NK-92 treated with Interleukin-12 subunit alpha and Interleukin-12 subunit beta, amount 100 ng/mL, for 24 hours (cell line): ENCODE data around the gene RAP1GAP2.
"Not testable (repeated sequence)": the region's sequence is repeated elsewhere in the genome, so short reads cannot be mapped to it uniquely, and the experiment has no call there.

Experiments used
- DNase-seq: peaks from one replicate; lab custom pipeline; 2025; lab: John Stamatoyannopoulos, UW

The RAP1GAP2 gene

DNA sequence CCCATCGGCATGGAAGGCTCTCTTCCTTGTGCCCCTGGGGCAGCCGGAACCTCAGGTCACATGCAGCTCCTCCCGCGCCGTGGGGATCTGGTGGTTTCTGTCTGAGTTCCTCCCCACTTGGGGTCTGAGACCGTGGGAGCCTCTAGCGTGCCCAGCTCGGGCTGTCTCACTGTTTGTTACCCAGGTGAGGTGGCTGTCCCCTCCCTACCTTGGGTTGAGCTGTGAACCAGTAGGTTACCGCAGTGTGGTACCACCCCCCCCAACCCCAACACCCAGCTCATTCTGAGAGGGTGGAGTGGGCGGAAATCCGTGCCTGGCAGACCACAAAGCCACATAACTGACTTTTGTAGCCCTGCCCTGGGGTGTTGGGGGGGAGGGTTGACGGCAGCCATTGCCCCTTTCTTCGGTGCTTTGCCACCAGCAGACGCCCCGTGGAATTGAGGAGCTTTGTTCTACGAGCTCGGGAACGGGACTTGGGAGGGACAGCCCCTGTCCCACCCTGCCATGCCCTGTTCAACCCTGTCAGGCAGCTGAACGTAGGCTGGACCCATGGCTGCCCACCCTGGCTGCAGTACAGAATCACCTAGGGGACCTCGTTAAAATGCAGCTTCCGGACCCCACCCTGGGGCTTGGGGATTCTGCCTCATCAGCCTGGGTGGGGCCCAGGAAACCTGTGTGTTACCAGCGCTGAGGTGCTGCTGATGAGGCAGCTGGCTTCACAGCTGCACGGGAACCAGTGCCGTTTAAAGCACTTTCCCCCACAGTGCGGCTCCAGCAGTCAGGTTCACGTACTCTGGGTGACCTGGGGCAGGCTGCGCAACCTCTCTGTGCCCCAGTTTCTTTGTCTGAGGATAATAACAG is 18.5 kb downstream of the RAP1GAP2 start:
- DNase-seq: peak; percentile 70

DNA sequence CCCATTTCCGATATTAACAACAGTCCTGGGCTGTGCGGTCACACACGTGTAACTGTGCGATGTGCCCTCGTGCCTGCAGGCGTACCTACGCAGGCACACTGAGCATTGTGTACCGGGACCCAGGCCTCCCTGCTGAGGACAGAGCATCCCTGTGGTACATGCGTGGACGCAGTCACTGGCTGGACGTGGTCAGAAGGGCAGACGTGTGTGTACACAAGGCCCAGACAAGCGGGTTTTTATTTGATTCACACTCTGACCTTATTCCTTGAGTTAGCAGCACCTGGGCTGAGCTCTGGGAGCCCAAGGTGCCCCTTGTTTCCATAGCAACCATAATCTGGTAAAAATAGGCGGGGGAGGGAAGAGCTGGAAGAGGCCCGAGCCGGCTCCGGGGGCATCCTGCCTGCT is 19.5 kb downstream of the RAP1GAP2 start:
- DNase-seq: no peak

DNA sequence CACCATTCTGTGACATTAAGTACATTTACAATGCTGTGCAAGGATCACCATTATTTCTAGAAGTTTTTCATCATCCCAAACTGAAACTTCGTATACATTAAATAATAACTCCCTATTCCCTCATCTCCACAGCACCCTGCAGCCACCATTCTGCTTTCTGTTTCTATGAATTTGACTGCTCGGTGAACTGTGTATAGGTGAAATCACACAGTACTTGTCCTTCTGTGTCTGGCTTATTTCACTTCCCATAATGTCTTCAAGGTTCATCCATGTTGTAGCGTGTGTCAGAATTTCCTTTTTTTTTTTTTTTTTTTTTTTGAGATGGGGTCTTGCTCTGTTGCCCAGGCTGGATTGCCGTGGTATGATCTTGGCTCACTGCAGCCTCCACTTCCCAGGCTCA is 20.4 kb downstream of the RAP1GAP2 start:
- DNase-seq: no peak

DNA sequence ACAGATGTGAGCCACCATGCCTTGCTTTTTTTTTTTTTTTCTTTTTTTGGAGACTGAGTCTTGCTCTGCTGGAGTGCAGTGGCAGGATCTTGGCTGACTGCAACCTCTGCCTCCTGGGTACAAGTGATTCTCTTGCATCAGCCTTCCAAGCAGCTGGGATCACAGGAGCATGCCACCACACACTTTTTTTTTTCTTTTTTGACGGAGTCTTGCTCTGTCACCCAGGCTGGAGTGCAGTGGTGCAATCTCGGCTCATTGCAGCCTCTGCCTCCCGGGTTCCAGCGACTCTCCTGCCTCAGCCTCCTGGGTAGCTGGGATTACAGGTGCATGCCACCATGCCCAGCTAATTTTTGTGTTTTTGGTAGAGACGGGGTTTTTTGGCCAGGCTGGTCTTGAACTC is 23.1 kb downstream of the RAP1GAP2 start:
- not testable (repeated sequence) for DNase-seq

DNA sequence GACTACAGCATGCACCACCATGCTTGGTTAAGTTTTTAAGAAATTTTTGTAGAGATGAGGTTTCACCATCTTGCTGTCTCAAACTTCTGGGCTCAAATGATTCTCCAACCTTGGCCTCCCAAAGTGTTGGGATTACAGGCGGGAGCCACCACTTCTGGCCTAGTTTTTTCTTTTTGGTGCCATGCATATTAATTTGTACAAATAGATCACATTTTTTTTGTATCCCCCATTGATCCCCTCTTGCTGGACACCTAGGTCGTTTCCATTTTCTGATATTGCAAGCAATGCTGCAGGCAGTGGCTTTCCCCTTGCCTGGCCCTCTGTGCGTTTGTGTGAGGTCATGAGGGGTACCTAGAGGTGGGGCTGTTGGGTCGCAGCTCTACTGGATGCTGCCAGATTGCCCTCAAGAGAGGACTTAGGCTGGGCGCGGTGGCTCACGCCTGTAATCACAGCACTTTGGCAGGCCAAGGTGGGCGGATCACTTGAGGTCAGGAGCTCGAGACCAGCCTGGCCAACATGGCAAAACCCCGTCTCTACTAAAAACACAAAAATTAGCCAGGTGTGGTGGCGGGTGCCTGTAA is 23.8 kb downstream of the RAP1GAP2 start:
- DNase-seq: no peak

DNA sequence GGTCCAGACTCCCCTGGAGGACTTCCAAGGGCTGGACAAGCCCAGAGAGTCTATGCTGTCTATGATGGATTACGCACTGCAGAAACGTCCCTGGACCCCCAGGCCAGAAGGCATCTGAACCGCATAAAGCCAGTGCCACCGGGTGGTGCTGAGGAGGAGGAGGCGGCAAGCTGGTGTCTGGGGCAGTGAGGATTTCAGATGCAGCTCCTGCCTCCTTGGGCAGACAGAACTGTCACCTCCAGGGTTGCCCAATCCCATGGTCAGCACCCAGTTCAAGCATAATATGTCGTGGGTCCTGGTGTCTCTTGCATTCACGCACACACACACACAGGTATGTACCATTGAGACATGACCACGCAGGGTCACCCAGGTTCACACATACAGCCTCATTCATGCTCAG is 25.6 kb downstream of the RAP1GAP2 start:
- no peak for DNase-seq

DNA sequence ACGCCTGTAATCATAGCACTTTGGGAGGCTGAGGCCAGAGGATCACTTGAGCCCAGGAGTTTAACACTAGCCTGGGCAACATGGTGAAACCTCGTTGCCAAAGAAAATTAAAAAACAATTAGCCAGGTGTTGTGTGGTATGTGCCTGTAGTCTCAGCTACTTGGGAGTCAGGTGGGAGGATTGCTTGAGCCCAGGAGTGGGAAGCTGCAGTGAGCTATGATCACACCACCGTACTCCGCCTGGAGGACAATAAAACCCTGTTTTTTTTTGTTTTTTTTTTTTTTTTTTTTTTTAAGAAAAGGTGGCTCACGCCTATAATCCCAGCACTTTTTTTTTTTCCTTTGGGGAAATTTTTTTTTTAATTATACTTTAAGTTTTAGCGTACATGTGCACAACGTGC is 26.1 kb downstream of the RAP1GAP2 start:
- DNase-seq: no peak

DNA sequence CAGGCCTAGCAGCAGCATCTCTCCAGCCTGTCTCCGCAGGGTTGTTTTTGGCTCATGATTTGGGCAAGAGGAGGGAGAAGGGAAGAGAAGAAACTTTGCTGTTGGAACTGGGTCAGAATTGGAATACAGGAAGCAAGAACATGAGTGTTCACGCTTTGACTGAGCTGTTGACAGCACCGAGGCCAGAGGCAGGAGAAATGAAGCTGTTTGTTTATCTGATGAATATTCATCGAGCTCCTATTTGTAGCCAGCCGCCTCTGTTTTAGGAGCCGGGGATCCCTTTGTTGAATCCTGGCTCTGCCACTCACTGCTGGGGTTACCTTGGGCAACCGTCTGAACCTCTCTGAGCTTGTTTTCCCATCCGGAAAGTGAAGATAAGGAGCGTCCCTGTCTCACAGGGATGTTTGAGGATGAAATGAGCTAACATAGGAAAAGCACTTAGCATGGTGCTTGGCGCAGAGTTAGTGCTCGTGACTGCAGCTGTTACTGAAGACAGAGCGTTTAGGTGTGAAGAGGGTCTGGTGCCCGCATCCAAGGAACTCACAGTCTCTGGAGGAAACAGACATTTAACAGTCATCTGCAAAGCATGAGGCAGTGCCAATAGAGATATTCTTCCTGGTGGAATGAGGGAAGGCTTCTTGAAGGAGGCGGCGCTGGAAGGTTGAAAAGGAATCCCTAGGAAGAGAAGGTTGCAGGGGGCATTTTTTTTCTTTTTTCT is 29.2 kb downstream of the RAP1GAP2 start:
- no peak for DNase-seq

DNA sequence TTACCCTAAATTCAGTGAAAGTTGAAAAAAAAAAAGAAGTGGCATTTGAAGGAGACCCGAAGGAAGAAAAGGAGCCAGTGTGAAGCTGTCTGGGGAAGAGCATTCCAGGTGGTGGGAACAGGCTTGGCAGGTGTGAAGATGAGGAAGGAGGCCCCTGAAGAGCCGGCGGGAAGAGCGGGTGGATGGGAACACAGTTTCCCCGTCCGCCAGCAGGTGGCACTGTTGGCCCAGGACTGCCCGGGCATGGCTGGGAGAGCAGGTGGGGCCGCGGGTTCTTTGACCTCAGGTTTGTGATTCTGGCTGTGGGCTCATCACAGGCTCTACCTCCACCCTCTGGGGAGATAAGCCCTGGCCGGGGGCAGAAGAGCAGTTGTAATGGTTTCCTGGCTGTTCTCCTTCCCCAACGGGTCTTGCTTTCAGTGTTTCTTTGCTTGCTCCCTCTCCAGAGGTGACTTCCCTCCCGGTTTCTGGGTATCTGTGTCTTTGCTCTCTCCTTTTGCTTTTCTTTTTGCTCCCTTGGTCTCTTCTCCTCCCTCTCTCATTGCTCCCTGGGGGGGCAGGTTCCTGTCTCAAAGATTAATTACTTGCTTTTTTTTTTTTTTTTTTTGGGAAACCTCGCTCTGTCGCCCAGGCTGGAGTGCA is 32.3 kb downstream of the RAP1GAP2 start:
- peak; percentile 40 for DNase-seq

DNA sequence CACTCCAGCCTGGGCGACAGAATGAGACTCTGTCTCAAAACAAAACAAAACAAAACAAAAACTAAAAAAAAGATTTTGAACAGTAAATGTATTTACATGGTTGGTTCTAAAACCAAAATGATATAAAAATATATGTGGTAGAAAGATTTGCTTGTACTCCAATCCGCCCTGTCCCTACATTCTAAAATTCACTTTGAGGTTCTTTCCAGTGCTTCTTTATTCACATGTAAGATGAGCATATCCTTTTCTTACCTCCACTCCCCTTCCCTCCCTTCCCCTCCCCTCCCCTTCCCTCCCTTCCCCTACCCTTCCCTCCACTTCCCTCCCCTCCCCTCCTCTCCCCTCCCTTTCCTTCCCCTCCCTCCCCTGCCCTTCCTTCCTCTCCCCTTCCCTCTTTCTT is 34.4 kb downstream of the RAP1GAP2 start:
- no peak for DNase-seq

DNA sequence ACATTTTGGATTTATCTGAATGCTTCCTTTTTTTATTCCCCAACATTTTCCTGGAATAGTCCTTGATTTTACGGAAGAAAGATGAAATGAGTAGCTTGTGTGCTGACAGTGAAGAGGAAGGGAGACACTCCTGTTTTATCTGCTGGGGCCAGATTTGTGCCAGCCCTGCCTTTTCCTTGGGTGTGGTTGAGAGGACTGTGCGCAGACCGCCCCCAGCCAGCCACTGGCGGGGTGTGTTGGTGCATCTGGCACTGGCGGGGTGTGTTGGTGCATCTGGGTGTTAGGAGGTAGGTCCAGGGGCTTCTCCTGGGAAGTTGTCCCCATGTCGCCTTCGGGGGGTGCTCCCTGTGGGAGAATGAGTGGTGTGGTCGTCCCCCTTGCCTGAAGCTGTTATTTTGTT is 39.5 kb downstream of the RAP1GAP2 start:
- DNase-seq: no peak

DNA sequence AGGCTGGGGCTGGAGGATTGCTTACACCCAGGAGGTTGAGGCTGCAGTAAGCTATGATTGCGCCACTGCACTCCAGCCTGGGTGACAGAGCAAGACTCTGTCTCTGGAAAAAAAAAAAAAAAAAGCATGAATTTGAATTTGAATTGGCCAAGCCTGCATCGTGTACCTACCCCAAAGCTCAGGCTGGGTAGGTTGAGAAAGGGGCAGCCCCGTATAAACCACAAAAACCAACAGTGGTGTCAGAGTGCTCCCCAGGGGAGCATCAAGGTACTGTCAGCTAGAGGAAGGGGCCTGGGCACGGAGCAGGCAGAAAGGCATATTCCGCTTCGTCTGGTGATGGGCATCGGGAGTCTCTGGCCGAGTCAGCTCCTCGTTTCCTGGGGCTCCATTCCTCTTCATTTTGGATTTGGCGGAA is 40.9 kb downstream of the RAP1GAP2 start:
- DNase-seq: no peak

DNA sequence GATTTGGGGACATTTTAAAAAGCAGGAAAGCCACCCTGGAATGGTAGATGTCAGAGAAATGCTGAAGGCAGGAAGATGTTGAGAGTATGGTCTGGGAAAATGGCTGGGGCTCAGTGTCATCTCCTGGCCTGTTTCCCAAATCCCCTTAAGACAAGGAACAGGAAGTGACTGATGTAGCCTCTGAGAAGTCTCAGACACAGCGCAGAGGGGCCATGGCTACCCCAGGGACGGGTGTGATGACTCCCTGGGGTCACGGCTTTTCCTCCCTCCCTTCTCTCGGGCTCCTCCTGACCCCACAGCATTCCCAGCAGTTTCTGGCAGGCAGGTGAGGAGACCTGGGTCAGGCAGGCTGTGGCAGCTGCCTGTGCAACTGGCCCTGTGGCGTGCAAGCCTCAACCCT is 45.4 kb downstream of the RAP1GAP2 start:
- no peak for DNase-seq

DNA sequence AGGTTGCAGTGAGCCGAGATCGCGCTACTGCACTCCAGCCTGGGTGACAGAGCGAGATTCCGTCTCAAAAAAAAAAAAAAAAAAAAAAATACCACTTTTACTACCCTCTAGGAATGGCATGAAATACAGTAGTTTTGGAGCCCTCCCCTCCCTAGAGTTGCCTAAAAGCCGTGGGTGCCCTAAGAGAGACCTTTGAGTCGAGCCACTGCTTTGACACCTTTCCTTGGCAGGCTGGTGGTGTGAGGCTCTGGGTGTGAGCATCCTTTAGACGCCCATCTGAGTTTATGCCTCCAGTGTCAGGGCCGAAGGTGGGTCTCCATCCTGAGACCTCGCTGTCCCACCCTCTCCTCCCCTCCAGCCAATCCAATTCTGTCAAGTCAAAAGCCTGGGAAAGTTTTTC is 46.2 kb downstream of the RAP1GAP2 start:
- DNase-seq: no peak

DNA sequence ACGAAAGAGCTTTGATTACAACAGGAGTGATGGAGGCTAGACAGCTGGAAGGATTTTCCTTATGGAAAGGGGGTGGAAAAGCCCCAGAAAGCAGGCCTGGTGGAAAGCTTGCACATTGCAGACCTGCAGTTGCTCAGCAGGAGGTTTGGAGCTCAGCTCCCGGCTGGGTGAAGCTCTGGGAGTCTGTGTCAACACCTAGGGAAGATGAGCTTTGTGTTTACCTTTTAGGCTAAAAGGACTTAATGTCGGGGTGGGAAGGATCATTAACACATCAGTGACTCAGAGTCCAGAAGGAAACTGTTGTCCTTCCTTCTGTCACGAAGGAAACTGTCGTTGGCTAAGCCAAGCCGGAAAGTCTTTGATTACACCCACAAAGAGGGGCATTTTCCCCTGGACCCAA is 48.2 kb downstream of the RAP1GAP2 start:
- DNase-seq: no peak

DNA sequence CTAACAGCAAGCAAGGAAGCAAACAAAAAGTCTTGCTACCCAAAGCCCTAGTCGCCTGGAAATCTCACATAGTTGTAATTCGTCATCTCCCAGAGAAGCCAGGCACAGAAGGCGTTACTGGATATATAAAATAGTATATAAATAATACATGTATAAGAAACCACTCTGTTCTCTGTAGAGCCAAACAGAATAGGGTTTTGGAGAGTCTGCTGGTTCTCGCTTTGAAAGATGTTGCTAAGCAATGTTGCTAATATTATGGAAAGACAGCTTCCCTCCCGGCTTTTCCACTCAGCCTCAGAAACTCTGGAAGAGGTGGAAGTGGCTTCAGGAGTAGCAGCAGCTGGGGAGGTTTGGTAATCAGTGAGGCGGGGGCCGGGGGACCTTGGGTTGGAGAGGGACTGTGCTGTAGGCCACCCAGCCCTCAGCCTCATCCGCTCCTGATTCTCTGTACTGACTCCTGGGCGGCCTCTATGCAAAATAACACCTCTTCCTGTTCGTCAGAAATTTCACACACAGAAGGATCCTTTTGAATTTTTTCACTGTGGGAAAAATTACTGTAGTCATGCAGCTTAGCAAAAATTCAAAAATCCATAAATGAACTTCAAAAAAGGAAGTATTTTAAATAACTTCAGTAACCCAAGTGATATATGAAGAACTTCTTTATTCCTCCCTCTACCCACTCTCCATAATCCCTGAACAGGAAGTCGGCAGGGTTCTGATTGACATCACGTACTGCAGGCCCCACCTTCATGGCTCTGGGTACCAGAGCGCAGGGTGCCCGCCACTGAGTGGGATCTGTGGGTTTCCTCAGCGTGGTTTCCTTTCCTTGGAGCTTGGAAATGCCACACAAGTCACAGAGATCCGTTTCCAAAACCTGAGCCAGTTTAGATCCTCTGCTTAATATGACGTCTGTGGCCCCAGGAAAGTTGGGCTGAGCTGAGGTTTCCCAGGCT is 51.4 kb downstream of the RAP1GAP2 start:
- no peak for DNase-seq

DNA sequence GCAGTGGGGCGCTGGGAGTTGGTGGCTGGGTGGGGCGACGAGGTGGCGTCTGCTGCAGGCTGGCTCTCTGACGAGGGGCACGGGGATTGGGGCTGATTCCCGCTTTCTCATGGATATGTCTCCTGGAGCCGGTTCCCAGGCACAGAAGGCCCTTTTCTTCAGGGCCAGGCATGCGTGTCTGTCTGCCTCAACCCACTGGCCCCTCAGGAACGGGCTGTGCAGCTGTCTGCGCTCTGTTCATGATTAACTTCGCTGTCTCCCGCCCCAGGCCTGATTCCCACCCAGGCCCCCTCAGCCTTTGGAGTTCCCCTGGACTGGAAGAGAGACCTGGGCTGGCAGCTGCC is 53.1 kb downstream of the RAP1GAP2 start:
- DNase-seq: no peak

DNA sequence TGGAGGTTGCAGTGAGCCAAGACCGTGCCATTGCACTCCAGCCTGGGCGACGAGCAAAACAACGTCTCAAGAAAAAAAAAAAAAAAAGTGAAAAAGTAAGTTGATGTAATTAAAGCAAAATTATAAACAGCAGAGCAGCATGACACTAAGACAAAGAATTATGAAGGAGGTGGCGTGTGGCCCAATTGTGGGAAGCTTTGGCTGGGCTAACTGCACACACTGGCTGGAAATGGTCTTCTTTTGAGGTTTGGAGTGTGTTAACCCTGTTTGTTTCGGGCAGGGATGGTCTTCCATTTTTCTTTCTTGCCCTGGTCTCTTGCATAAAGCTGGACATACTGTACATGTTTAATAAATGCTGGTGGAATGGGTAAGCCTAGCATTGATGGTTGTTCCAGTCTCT is 54.8 kb downstream of the RAP1GAP2 start:
- DNase-seq: no peak

DNA sequence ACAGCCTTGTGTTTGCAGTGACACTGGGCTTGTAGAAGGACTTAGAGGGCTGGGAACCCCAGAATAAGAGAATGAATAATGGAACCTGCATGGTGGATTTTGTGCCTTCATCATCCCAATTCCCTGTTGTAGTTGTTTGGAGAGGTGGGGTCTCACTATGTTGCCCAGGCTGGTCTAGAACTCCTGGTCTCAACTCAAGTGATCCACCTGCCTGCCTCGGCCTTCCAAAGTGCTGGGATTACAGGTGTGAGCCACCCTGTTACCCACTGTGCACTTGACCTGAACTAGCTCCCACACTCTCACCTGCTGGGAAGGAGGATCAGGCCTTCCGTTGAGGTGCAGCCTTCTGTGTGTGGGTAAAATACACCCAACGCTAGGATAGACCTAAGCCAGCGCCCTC is 55.4 kb downstream of the RAP1GAP2 start:
- DNase-seq: no peak

DNA sequence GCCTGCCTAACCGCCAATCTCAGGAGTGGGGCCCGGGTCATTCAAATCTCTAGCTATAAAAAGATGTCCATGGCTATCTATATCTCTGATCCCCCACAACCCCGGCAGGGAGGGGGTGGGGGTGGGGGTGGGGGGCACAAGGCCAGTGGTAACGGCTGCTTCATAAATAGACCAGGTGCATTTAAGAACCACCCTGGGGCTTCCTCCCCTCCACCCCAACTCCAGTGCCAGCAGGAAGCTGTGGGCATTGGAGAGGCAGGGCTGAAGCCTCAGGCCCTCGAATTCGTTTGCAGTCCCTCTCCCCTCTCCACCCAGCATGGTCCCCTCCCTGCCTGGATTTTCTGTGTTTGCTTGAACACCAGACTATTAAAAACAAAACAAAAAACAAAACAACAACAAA is 56.0 kb downstream of the RAP1GAP2 start:
- no peak for DNase-seq

DNA sequence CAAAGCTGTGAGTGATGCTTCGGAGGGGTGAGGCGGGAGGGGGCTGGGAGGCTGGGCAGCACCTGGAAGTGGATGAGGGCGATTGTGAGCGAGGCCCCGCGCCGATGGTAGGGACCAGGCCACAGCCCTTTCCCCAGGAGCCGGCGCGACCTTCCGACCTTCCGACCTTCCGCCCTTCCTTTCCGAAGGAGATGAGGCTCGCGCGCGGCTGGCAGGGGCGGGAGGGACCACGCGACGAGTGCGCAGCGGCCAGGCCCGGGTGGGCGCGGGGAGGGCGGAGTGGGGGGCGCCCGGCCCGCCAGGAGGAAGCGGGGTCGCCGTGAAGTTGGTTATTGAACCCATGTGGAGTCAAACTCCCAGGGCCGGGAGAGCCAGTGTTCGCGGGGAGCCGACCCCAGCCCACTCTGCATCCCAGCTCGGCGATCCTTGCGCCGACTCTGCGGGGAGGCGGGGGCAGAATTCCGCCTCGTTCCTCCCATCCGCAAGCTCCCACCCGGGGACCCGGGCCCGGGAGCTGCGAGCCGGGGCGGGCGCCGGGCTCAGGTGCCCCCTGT is 56.6 kb downstream of the RAP1GAP2 start:
- no peak for DNase-seq
